Subcutaneous adipose tissue (tissue), 4 donors: ENCODE results near the gene OSBPL6. TPM values are rescaled to one million over a fixed set of nuclear protein-coding genes. Genes with fewer than 3 reads are reported as not detected.

Experiments
- CTCF ChIP-seq: fragments of 450-650 bp; IDR thresholded peaks from one replicate; pipeline ENCODE4 v1.5.1; 2016; ENCODE audit warnings: low read depth, mild to moderate bottlenecking, control low read depth, antibody characterized with exemption, moderate library complexity
- total RNA-seq, 4 donors: library from RNA; depleted of rRNA; stranded (reverse); fragments of >200 nt; gene quantifications; one replicate each; pipeline ENCODE4 v1.1.0, GENCODE V29; 2016

OSBPL6 gene
- total RNA-seq, 4 donors from 2014 or later, result 0.68 to 2.1 (median 1.7) TPM

GRCh38 chr2:178211943-178212342, 17.6 kb downstream of the OSBPL6 start:
- TF ChIP-seq CTCF, result no peak

GRCh38 chr2:178213991-178214390, 19.7 kb downstream of the OSBPL6 start:
- no peak for TF ChIP-seq CTCF

- no peak for TF ChIP-seq CTCF
Observed at GRCh38 chr2:178219247-178219646, 24.9 kb downstream of the OSBPL6 start.

- no peak for TF ChIP-seq CTCF
Observed at GRCh38 chr2:178220814-178221213, 26.5 kb downstream of the OSBPL6 start.

GRCh38 chr2:178221556-178221955, 27.2 kb downstream of the OSBPL6 start:
- no peak for TF ChIP-seq CTCF

- TF ChIP-seq CTCF, result no peak
Observed at GRCh38 chr2:178223806-178224205, 29.5 kb downstream of the OSBPL6 start.

- no peak for TF ChIP-seq CTCF
Observed at GRCh38 chr2:178225006-178225805, 30.9 kb downstream of the OSBPL6 start.
